ENCODE measurements around the gene DSPP.

DNA sequence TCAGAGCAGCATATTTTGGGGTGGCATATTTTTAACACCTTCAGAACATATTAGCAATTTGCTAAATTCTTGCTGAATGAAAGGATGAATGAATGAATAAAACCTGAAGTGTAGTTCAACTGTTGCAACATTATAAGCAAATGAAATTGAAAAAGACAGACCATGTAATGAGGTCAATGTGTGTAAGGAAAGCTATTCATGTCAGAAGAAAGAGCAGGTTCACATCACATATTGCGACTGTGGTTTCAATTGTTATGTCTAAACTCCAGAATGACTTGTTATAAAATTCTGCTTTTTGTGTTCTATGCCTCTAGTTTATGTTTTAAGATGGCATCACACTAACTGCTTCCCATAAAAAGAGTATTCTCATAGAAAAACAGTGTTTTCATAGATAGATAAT lies 32.9 kb upstream of the DSPP start:
- TF ChIP-seq, protein P1, sequence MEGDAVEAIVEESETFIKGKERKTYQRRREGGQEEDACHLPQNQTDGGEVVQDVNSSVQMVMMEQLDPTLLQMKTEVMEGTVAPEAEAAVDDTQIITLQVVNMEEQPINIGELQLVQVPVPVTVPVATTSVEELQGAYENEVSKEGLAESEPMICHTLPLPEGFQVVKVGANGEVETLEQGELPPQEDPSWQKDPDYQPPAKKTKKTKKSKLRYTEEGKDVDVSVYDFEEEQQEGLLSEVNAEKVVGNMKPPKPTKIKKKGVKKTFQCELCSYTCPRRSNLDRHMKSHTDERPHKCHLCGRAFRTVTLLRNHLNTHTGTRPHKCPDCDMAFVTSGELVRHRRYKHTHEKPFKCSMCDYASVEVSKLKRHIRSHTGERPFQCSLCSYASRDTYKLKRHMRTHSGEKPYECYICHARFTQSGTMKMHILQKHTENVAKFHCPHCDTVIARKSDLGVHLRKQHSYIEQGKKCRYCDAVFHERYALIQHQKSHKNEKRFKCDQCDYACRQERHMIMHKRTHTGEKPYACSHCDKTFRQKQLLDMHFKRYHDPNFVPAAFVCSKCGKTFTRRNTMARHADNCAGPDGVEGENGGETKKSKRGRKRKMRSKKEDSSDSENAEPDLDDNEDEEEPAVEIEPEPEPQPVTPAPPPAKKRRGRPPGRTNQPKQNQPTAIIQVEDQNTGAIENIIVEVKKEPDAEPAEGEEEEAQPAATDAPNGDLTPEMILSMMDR (conservative IDR thresholded peaks at IDR 0.05 in 1 of 2, IDR thresholded peaks at IDR 0.05 in 1 of 2; ENCODE audit: extremely low read depth in 1 of 2, insufficient read depth in 1 of 2, low read depth in 1 of 2, low read length in 2 of 2), result no peak
- TF ChIP-seq EZH2 (IDR thresholded peaks at IDR 0.05; ENCODE audit: borderline replicate concordance, low read length), result no peak
